ENCODE measurements around the gene SYNE3. TPM values are rescaled to one million over a fixed set of nuclear protein-coding genes. Genes with fewer than 3 reads are reported as not detected.

The SYNE3 gene
- total and polyA plus RNA-seq, 3 donors from 2014 or later, result 8.3 to 38.9 (median 37.6) TPM

DNA sequence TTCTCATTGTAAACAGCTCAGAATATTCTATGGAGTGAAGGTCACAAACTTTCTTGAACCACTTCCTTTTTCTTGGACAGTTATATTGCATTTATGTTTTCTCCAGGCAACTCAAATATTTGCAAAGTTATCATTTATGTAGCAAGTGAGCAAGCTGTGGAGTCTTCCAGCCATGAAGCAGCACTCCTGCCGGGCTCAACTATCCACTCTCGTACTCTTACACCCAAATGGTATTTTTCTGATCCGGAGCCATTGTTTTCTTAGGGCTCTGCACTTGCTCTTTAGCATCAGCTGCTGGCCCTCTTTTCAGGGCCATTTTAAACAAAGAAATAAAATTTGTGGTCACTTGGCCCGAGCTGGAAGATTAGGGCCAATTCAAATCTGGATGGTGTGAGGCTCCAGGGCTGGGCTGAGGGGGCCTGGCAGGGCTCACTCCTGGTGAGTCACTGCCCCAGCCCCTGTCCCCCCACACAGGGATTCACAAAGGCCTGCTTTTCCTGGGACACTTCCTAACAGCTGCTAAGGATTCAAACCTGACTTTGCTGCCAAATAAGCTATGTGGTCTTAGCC lies 19.7 kb downstream of the SYNE3 start:
- 24 to 30% methylated on average over 4 of the region's 4 CpGs for WGBS, 2 donors
- H3K9me3 ChIP-seq, result no peaks in the 10 kb centered on the region
- no peaks in the 10 kb centered on the region for H3K36me3 ChIP-seq (ENCODE audit: low read depth, missing control alignments)
- no peak for DNase-seq
- H3K27me3 ChIP-seq, result no peaks in the 10 kb centered on the region
- TF ChIP-seq, protein P1, sequence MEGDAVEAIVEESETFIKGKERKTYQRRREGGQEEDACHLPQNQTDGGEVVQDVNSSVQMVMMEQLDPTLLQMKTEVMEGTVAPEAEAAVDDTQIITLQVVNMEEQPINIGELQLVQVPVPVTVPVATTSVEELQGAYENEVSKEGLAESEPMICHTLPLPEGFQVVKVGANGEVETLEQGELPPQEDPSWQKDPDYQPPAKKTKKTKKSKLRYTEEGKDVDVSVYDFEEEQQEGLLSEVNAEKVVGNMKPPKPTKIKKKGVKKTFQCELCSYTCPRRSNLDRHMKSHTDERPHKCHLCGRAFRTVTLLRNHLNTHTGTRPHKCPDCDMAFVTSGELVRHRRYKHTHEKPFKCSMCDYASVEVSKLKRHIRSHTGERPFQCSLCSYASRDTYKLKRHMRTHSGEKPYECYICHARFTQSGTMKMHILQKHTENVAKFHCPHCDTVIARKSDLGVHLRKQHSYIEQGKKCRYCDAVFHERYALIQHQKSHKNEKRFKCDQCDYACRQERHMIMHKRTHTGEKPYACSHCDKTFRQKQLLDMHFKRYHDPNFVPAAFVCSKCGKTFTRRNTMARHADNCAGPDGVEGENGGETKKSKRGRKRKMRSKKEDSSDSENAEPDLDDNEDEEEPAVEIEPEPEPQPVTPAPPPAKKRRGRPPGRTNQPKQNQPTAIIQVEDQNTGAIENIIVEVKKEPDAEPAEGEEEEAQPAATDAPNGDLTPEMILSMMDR (IDR thresholded peaks at IDR 0.05), result no peak
- TF ChIP-seq POLR2A (IDR thresholded peaks at IDR 0.05), result no peak
- H3K4me3 ChIP-seq, result no peak overlapping the region
- H3K4me1 ChIP-seq, result peaks cover 54% of the 10 kb centered on the region
- intact Hi-C loops (cut with DNase I; ENCODE audit: low total_unique reads), result no loop called here
- H3K27ac ChIP-seq, result peak overlapping the region; percentile 19 to 63

DNA sequence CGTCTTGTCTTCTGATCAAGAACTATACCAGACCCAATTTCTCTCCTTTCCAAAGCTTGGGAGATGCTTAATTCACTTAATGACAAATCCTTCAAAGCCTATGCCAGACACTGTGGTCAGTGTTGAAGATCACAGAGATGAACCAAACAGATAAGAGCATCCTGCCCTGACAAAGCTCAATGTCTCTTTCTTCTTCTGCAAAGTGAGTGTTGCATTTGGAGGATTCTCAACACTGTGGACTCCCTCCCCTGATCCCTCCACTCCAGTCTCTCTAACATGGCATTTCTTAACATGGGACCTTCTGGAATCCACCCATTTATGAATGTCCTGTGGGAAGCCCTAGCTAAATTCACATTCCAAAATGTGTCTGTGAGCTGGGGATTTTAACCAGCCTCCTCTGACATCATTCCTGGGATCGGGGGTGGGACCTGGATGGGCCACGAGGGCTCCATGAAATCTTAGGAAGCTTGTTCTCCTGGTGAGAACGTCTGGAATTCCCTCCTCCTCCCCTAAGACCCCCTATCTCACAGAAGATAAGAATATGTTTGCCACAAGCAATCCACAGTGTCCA lies 20.3 kb downstream of the SYNE3 start:
- H3K36me3 ChIP-seq (ENCODE audit: low read depth, missing control alignments), result no peaks in the 10 kb centered on the region
- WGBS, 2 donors, result 37 to 42% methylated on average over 4 of the region's 4 CpGs
- H3K9me3 ChIP-seq, result no peaks in the 10 kb centered on the region
- peak overlapping the region; percentile 53 to 63 for H3K27ac ChIP-seq
- no peaks in the 10 kb centered on the region for H3K27me3 ChIP-seq
- DNase-seq, result no peak
- intact Hi-C loops (cut with DNase I; ENCODE audit: low total_unique reads), result no loop called here
- peaks cover 50% of the 10 kb centered on the region for H3K4me1 ChIP-seq
- no peak for TF ChIP-seq POLR2A (IDR thresholded peaks at IDR 0.05)
- TF ChIP-seq, protein P1 (IDR thresholded peaks at IDR 0.05), result no peak
- no peak overlapping the region for H3K4me3 ChIP-seq

DNA sequence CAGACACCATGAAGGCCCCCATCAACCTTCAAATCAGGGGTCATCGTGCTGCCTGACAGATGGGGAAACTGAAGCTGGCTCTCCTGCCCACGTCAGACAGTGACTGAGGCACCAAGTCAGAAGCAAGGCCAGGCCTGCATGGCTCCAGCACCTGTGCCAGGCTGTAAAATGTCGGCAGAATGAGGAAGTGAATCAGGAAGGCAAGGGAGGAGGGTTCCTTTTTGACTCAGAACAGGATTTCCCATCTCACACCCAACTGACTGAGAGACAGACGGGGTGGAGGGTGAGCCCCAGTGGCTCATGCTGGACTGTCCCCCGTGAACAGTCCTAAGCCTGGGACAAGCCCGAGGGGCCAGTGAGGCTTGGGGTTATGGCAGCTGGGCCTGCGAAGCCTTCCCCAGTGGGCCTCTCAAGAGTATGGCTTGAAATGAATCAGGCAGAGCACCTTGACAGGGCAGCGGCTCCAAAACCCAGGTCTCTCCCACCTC lies 20.9 kb downstream of the SYNE3 start:
- 84 to 93% methylated on average over 4 to 8 of the region's 8 CpGs for WGBS, 2 donors
- TF ChIP-seq POLR2A (IDR thresholded peaks at IDR 0.05), result no peak
- TF ChIP-seq, protein P1 (IDR thresholded peaks at IDR 0.05), result no peak

DNA sequence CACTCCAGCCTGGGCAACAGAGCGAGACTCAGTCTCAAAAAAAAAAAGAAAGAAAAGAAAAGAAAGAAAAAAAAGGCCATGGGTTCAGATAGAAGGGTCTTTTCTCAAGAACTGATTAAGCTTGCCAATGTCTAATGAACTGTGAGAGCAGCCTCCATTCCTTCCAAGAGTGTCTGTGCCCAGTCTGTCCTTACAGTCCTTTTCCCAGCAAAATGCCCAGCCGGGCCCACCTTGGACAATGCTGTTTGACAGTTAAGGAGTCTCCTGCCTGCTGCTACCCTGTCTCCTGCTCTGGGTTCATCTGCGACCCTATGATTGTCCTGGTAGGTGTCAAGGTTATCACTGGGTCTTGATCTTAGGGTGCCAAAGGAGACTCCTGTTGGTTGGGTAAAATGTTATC lies 21.4 kb downstream of the SYNE3 start:
- Histone ChIP-seq H3K4me1 (peaks cover 50% of the 10 kb centered on the region), H3K27me3 (no peaks in the 10 kb centered on the region), H3K36me3 (ENCODE audit: low read depth, missing control alignments) (no peaks in the 10 kb centered on the region), H3K4me3 (no peak overlapping the region), H3K27ac (peak overlapping the region in 1 of 2 donors; percentile 34), H3K9me3 (no peaks in the 10 kb centered on the region)
- no peak for TF ChIP-seq POLR2A (IDR thresholded peaks at IDR 0.05)
- TF ChIP-seq, protein P1 (IDR thresholded peaks at IDR 0.05), result no peak
- intact Hi-C loops (cut with DNase I; ENCODE audit: low total_unique reads), result no loop called here
- DNase-seq, result no peak
- 79 to 94% methylated on average over 3 of the region's 3 CpGs for WGBS, 2 donors

More for the DNA sequence above, 20.9 kb downstream of the SYNE3 start:
- H3K36me3 ChIP-seq (ENCODE audit: low read depth, missing control alignments), result no peaks in the 10 kb centered on the region
- H3K9me3 ChIP-seq, result no peaks in the 10 kb centered on the region
- H3K4me3 ChIP-seq, result no peak overlapping the region
- intact Hi-C loops (cut with DNase I; ENCODE audit: low total_unique reads), result no loop called here
- no peak for DNase-seq
- H3K27me3 ChIP-seq, result no peaks in the 10 kb centered on the region
- peaks cover 50% of the 10 kb centered on the region for H3K4me1 ChIP-seq
- H3K27ac ChIP-seq, result peak overlapping the region; percentile 34 to 53

DNA sequence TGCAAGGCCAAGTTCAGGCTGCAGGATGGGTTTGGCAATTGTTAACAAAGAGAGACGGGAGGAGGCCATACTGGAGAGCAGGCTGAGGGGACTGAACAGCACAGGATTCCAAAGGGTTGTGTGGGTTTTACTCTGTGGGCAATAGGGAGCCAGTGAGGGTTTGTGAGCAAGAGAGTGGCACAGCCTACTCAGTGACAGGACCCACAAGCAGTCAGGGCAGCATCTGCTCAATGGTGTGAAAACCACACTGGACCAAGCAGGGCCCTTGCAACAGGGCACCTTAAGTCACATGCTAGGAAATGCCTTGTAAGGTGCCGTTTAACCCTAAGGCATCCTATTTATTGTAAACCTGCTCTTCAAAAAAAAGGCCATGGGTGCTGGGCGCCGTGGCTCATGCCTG lies 22.0 kb downstream of the SYNE3 start:
- 96 to 100% methylated on average over 4 of the region's 4 CpGs for WGBS, 2 donors
- TF ChIP-seq, protein P1 (IDR thresholded peaks at IDR 0.05), result no peak
- no peak for TF ChIP-seq POLR2A (IDR thresholded peaks at IDR 0.05)
- intact Hi-C loops (cut with DNase I; ENCODE audit: low total_unique reads), result no loop called here
- Histone ChIP-seq H3K4me3 (no peak overlapping the region), H3K9me3 (no peaks in the 10 kb centered on the region), H3K36me3 (ENCODE audit: low read depth, missing control alignments) (no peaks in the 10 kb centered on the region), H3K27ac (no peak overlapping the region), H3K27me3 (no peaks in the 10 kb centered on the region), H3K4me1 (peaks cover 50% of the 10 kb centered on the region)
- no peak for DNase-seq
